H9 (cell line): Measurements from ENCODE around the gene PLA2G4C. TPM values are rescaled to one million over a fixed set of nuclear protein-coding genes. Genes with fewer than 3 reads are reported as not detected.

Experiments
- DNase-seq: peaks from one replicate; pipeline ENCODE4 v3.0.0-alpha.2; 2017
- H2AFZ ChIP-seq: one replicate; pipeline ENCODE4 v1.6.1; 2013; ENCODE audit warnings: mild to moderate bottlenecking, low read length, control low read depth, moderate library complexity
- H2AK5ac ChIP-seq: 2 replicates; pipeline ENCODE4 v1.6.1; 2013; ENCODE audit warnings: low read length, control low read depth, mixed read lengths; ENCODE audit not compliant: insufficient read length
- H2BK120ac ChIP-seq: one replicate; pipeline ENCODE4 v1.6.1; 2013; ENCODE audit warnings: low read depth, mild to moderate bottlenecking, low read length, control low read depth, inconsistent platforms; ENCODE audit not compliant: poor library complexity, severe bottlenecking
- H2BK12ac ChIP-seq: 2 replicates; pipeline ENCODE4 v1.6.1; 2013; ENCODE audit warnings: low read length, control low read depth, mixed read lengths, low read depth; ENCODE audit not compliant: insufficient read length
- H2BK15ac ChIP-seq: 2 replicates; pipeline ENCODE4 v1.6.1; 2013; ENCODE audit warnings: low read depth, low read length, control low read depth
- H2BK20ac ChIP-seq: one replicate; pipeline ENCODE4 v1.6.1; 2013; ENCODE audit warnings: low read depth, mild to moderate bottlenecking, low read length, control low read depth, inconsistent platforms; ENCODE audit not compliant: poor library complexity, severe bottlenecking
- H2BK5ac ChIP-seq: 2 replicates; pipeline ENCODE4 v1.6.1; 2013; ENCODE audit warnings: low read length, control low read depth, mixed read lengths; ENCODE audit not compliant: insufficient read length
- H3K14ac ChIP-seq: 2 replicates; pipeline ENCODE4 v1.6.1; 2013; ENCODE audit warnings: low read length, control low read depth; ENCODE audit not compliant: insufficient read depth
- H3K18ac ChIP-seq: 2 replicates; pipeline ENCODE4 v1.6.1; 2013; ENCODE audit warnings: low read depth, mild to moderate bottlenecking, mixed read lengths, low read length, control low read depth; ENCODE audit not compliant: insufficient read length
- H3K23ac ChIP-seq: 2 replicates; pipeline ENCODE4 v1.6.1; 2013; ENCODE audit warnings: low read length, control low read depth, mixed read lengths, low read depth; ENCODE audit not compliant: insufficient read length
- H3K23me2 ChIP-seq: 2 replicates; pipeline ENCODE4 v1.6.1; 2013; ENCODE audit warnings: low read depth, mild to moderate bottlenecking, mixed read lengths, low read length, control low read depth; ENCODE audit not compliant: insufficient read length, poor library complexity, severe bottlenecking
- H3K27ac ChIP-seq: 2 replicates; pipeline ENCODE4 v1.5.1; 2013; ENCODE audit warnings: low read length, control low read depth, mixed read lengths, low read depth; ENCODE audit not compliant: insufficient read length
- H3K27me3 ChIP-seq: 2 replicates; pipeline ENCODE4 v1.6.1; 2013; ENCODE audit warnings: low read length, control low read depth, inconsistent platforms; ENCODE audit not compliant: insufficient read depth
- H3K4ac ChIP-seq: 2 replicates; pipeline ENCODE4 v1.6.1; 2013; ENCODE audit warnings: low read depth, mild to moderate bottlenecking, control low read depth, inconsistent platforms, low read length, moderate library complexity
- H3K4me1 ChIP-seq: 2 replicates; pipeline ENCODE4 v1.6.1; 2013; ENCODE audit warnings: low read length, control low read depth, inconsistent platforms; ENCODE audit not compliant: insufficient read depth
- H3K4me2 ChIP-seq: 2 replicates; pipeline ENCODE4 v1.6.1; 2013; ENCODE audit warnings: low read length, control low read depth, mixed read lengths; ENCODE audit not compliant: insufficient read length, insufficient read depth
- H3K56ac ChIP-seq: 2 replicates; pipeline ENCODE4 v1.6.1; 2013; ENCODE audit warnings: low read depth, mild to moderate bottlenecking, mixed read lengths, low read length, control low read depth; ENCODE audit not compliant: insufficient read length
- H3K79me1 ChIP-seq: 2 replicates; pipeline ENCODE4 v1.6.1; 2013; ENCODE audit warnings: low read depth, mild to moderate bottlenecking, moderate library complexity, low read length, control low read depth, inconsistent platforms; ENCODE audit not compliant: insufficient read depth, poor library complexity, severe bottlenecking
- H3K79me2 ChIP-seq: 2 replicates; pipeline ENCODE4 v1.6.1; 2013; ENCODE audit warnings: low read length, control low read depth, inconsistent platforms; ENCODE audit not compliant: insufficient read depth
- H3K9ac ChIP-seq: 2 replicates; pipeline ENCODE4 v1.6.1; 2013; ENCODE audit warnings: low read length, control low read depth, mixed read lengths; ENCODE audit not compliant: insufficient read length; ENCODE audit errors: extremely low read depth
- H3K9me3 ChIP-seq: one replicate; pipeline ENCODE4 v1.6.1; 2013; ENCODE audit warnings: low read depth, low read length, inconsistent platforms; ENCODE audit not compliant: control insufficient read depth
- H3T11ph ChIP-seq: one replicate; pipeline ENCODE4 v1.6.1; 2013; ENCODE audit warnings: mild to moderate bottlenecking, low read length, control low read depth, inconsistent platforms
- H4K20me1 ChIP-seq: one replicate; pipeline ENCODE4 v1.6.1; 2013; ENCODE audit not compliant: control insufficient read depth, insufficient read length, insufficient read depth
- H4K5ac ChIP-seq: 2 replicates; pipeline ENCODE4 v1.6.1; 2013; ENCODE audit warnings: low read depth, mild to moderate bottlenecking, mixed read lengths, low read length, control low read depth; ENCODE audit not compliant: insufficient read length
- H4K8ac ChIP-seq: replicated peaks from 2 replicates; pipeline ENCODE4 v1.6.1; 2013; ENCODE audit warnings: low read length, control low read depth, mixed read lengths, low read depth; ENCODE audit not compliant: insufficient read length
- H4K91ac ChIP-seq: 2 replicates; pipeline ENCODE4 v1.6.1; 2013; ENCODE audit warnings: low read depth, mild to moderate bottlenecking, moderate library complexity, mixed read lengths, low read length, control low read depth; ENCODE audit not compliant: insufficient read length
- H3K27ac Mint-ChIP-seq, 3 experiments: 2 replicates in 2 of 3; 3 replicates in 1 of 3; pipeline ENCODE4 v1.8.0; 2020 to 2021; ENCODE audit warnings: mixed read lengths in 3 of 3, mild to moderate bottlenecking in 1 of 3, moderate library complexity in 1 of 3
- H3K27me3 Mint-ChIP-seq: 2 replicates; pipeline ENCODE4 v1.8.0; 2021; ENCODE audit warnings: low read depth, mild to moderate bottlenecking, moderate library complexity, mixed read lengths
- H3K36me3 Mint-ChIP-seq, 3 experiments: 2 replicates in 2 of 3; 3 replicates in 1 of 3; pipeline ENCODE4 v1.8.0; 2020 to 2021; ENCODE audit warnings: low read depth in 3 of 3, mixed read lengths in 3 of 3; ENCODE audit not compliant: insufficient read depth in 1 of 3
- H3K4me1 Mint-ChIP-seq, 2 experiments: 2 replicates each; pipeline ENCODE4 v1.8.0; 2020; ENCODE audit warnings: mixed read lengths in 2 of 2
- H3K4me3 Mint-ChIP-seq, 2 experiments: 2 replicates in 1 of 2; 3 replicates in 1 of 2; pipeline ENCODE4 v1.8.0; 2020 to 2021; ENCODE audit warnings: mild to moderate bottlenecking in 2 of 2, mixed read lengths in 2 of 2, moderate library complexity in 1 of 2
- H3K9me3 Mint-ChIP-seq, 2 experiments: 2 replicates in 1 of 2; 3 replicates in 1 of 2; pipeline ENCODE4 v1.8.0; 2020; ENCODE audit warnings: mild to moderate bottlenecking in 2 of 2, mixed read lengths in 2 of 2, moderate library complexity in 1 of 2
- CTCF ChIP-seq: fragments of 200-600 bp; sonication (generic); conservative IDR thresholded peaks from 3 replicates; pipeline ENCODE4 v1.8.0; 2021; ENCODE audit warnings: antibody characterized with exemption, mild to moderate bottlenecking
- WGBS: extraction: QIAGEN DNeasy Blood & Tissue Kit; methylation state at CpG from one replicate; pipeline ENCODE4 v1.1.7; 2013; ENCODE audit warnings: missing lambda C conversion rate, low lambda C conversion rate, mixed read lengths; ENCODE audit not compliant: insufficient read length; ENCODE audit errors: extremely low coverage; 5-methylcytosine and 5-hydroxymethylcytosine counted together
- total RNA-seq: library from RNA; stranded (reverse); gene quantifications from 2 replicates; pipeline ENCODE4 v1.2.1, GENCODE V29; 2021

PLA2G4C gene
- total RNA-seq, 1 experiment from 2014 or later = 7.0 TPM

- no peaks in the 10 kb centered on the region for H3K79me2 ChIP-seq
- no peaks in the 10 kb centered on the region for H3K27me3 ChIP-seq
- H3K27ac ChIP-seq = no peak overlapping the region
- H3K4me2 ChIP-seq = no peak overlapping the region
- H4K20me1 ChIP-seq = no peaks in the 10 kb centered on the region
- no peaks in the 10 kb centered on the region for H3K23me2 ChIP-seq
- H3K56ac ChIP-seq = no peak overlapping the region
- no peaks in the 10 kb centered on the region for H3K79me1 ChIP-seq
- H2AFZ ChIP-seq = no peak overlapping the region
- no peak overlapping the region for H4K8ac ChIP-seq
- no peak overlapping the region for H3K4ac ChIP-seq
- no peaks in the 10 kb centered on the region for H3K36me3 Mint-ChIP-seq
- no peak overlapping the region for H2BK5ac ChIP-seq
- H3T11ph ChIP-seq = no peak overlapping the region
- no peak overlapping the region for H3K4me3 Mint-ChIP-seq
- no peak overlapping the region for H2BK15ac ChIP-seq
- no peaks in the 10 kb centered on the region for H3K9me3 ChIP-seq
- DNase-seq = no peak
- H2AK5ac ChIP-seq = no peak overlapping the region
- H2BK12ac ChIP-seq = no peak overlapping the region
- no peaks in the 10 kb centered on the region for H3K4me1 ChIP-seq
- H3K27ac Mint-ChIP-seq = peak overlapping the region in 1 of 3 experiments; percentile 17; a peak in 1 of 7 replicates
- no peak overlapping the region for H4K5ac ChIP-seq
- peaks cover 9 to 22% of the 10 kb centered on the region in 2 experiments for H3K4me1 Mint-ChIP-seq
- peaks cover 20% of the 10 kb centered on the region for H3K27me3 Mint-ChIP-seq
- TF ChIP-seq CTCF = no peak
- no peak overlapping the region for H2BK20ac ChIP-seq
- no peak overlapping the region for H3K14ac ChIP-seq
- no peak overlapping the region for H3K18ac ChIP-seq
- H3K9me3 Mint-ChIP-seq = peaks cover 0 to 3% of the 10 kb centered on the region in 2 experiments; a peak in 1 of 5 replicates
- no peak overlapping the region for H3K23ac ChIP-seq
- WGBS = no CpG with 5 or more reads among the region's 2 CpGs
- no peak overlapping the region for H4K91ac ChIP-seq
- H3K9ac ChIP-seq = no peak overlapping the region
- H2BK120ac ChIP-seq = no peak overlapping the region
Measured at GRCh38 chr19:48023011-48023410, 87.6 kb downstream of the PLA2G4C start.
